GM12892 (cell line): ENCODE measurements around the gene ZMIZ2.

Source experiments
- POLR2A ChIP-seq: IDR thresholded peaks from 2 replicates; pipeline ENCODE4 v1.6.1; 2011; ENCODE audit warnings: low read depth, low read length, control low read depth
- POLR2AphosphoS5 ChIP-seq: IDR thresholded peaks from 2 replicates; pipeline ENCODE4 v1.6.1; 2011; ENCODE audit warnings: low read depth, low read length, control low read depth
- TAF1 ChIP-seq: IDR thresholded peaks from 2 replicates; pipeline ENCODE4 v1.6.1; 2011; ENCODE audit warnings: low read depth, mild to moderate bottlenecking, control low read depth, low read length, borderline replicate concordance

- no peak for TF ChIP-seq TAF1
- TF ChIP-seq POLR2A: no peak
- no peak for TF ChIP-seq POLR2AphosphoS5
These were observed 60.3 kb downstream of the ZMIZ2 start for GRCh38 chr7:44808914-44809393.
